Heart left ventricle (tissue), 16 donors: Measurements from ENCODE around the gene CFAP97D2. TPM values are rescaled to one million over a fixed set of nuclear protein-coding genes. Genes with fewer than 3 reads are reported as not detected.
"Not testable (repeated sequence)": the region's sequence is repeated elsewhere in the genome, so short reads cannot be mapped to it uniquely, and the experiment has no call there.

Experiments
- ATAC-seq, 4 donors: fragments of 200-7000 bp; cut with Tn5 transposase; one replicate each; pipeline ENCODE4 v1.9.1; 2020 to 2022; ENCODE audit warnings: moderate library complexity in 4 of 4, mild to moderate bottlenecking in 3 of 4, moderate number of reproducible peaks in 1 of 4
- DNase-seq, 5 donors: peaks; one replicate each; pipeline ENCODE4 v3.0.0-alpha.2; 2020
- H3K27ac ChIP-seq, 12 donors: fragments of 200-600 bp; sonication (generic) in 4 of 12; one replicate each; pipeline versions ENCODE4 v1.5.0 to v1.8.0; 2016 to 2022; ENCODE audit warnings: mild to moderate bottlenecking in 2 of 12
- H3K27me3 ChIP-seq, 9 donors: fragments of 200-600 bp; sonication (generic) in 2 of 9; one replicate each; pipeline versions ENCODE4 v1.5.1 to v1.8.0; 2016 to 2022; ENCODE audit warnings: mild to moderate bottlenecking in 3 of 9
- H3K36me3 ChIP-seq, 9 donors: fragments of 200-600 bp; sonication (generic) in 2 of 9; one replicate each; pipeline versions ENCODE4 v1.5.0 to v1.8.0; 2018 to 2022; ENCODE audit warnings: mild to moderate bottlenecking in 2 of 9
- H3K4me1 ChIP-seq, 12 donors: fragments of 200-600 bp; sonication (generic) in 4 of 12; one replicate each; pipeline versions ENCODE4 v1.5.0 to v1.8.0; 2016 to 2022; ENCODE audit warnings: mild to moderate bottlenecking in 3 of 12
- H3K4me3 ChIP-seq, 12 donors: fragments of 200-600 bp; sonication (generic) in 4 of 12; one replicate each; pipeline versions ENCODE4 v1.5.0 to v1.8.0; 2017 to 2022; ENCODE audit warnings: mild to moderate bottlenecking in 9 of 12, moderate library complexity in 4 of 12
- H3K9me3 ChIP-seq, 12 donors: fragments of 200-600 bp; sonication (generic) in 4 of 12; one replicate each; pipeline versions ENCODE4 v1.5.0 to v1.8.0; 2016 to 2022; ENCODE audit warnings: mild to moderate bottlenecking in 1 of 12
- POLR2A ChIP-seq, 2 donors: fragments of 450-650 bp; IDR thresholded peaks; one replicate each; pipeline ENCODE4 v1.6.1; 2017; ENCODE audit warnings: antibody characterized with exemption in 2 of 2, mild to moderate bottlenecking in 2 of 2, moderate library complexity in 2 of 2
- WGBS, 4 donors: extraction: QIAGEN DNeasy Blood & Tissue Kit in 2 of 4; methylation state at CpG; one replicate each; pipeline versions ENCODE4 v1.1.5 to v1.1.7; 2013 to 2018; 5-methylcytosine and 5-hydroxymethylcytosine counted together
- intact Hi-C, 10 donors: fragments of 100-400 bp; cut with DNase I; formaldehyde crosslinking; loops; one replicate each; pipeline versions ENCODE4 v1.11.1 to v1.14.2; 2022
- polyA plus RNA-seq, 2 donors: library from polyadenylated mRNA; stranded (reverse); fragments of 200-250 nt; gene quantifications; one replicate each; pipeline ENCODE4 v1.2.3, GENCODE V29; 2013
- total RNA-seq, 9 donors: library from RNA; depleted of rRNA in 2 of 9; stranded (reverse); fragments of >200 nt in 2 of 9; fragmentation: NEBNext Ultra II Directional in 3 of 9; extraction: Animal tissue kit (Norgen Biotek cat#: 25700) in 3 of 9; gene quantifications; one replicate each; pipeline versions ENCODE4 v1.1.0 to v1.2.4, GENCODE V29; 2016 to 2023
- TF ChIP-seq, protein P1 (sequence below), 12 donors: fragments of 200-600 bp; sonication (generic) in 4 of 12; IDR thresholded peaks; one replicate each; pipeline versions ENCODE4 v1.5.0 to v1.8.0; 2018 to 2022; ENCODE audit warnings: antibody characterized with exemption in 12 of 12, mild to moderate bottlenecking in 5 of 12
- donor health status: ischemic (EF 13 %, LVEDD 7.1; RV severe dilation, severe dysfunction).
- donor health status: healthy with polysubstance abuse.
- donor health status: DM: no; HTN: yes; CAD: no.
- donor health status: DM: no; HTN: no; CAD: no.
- donor health status: ischemic (EF 25% LVEDD 6.9; RV normal size, moderate dysfunction).
- donor health status: ischemic (EF 25% LVEDD 5.7; RV mildly dilated, moderate dysfunction).
- donor health status: healthy.
- donor health status: DM: yes; HTN: yes; CAD: no.
- donor health status: ischemic (EF 35%, LVEDD 5.7; RV mildly dilated, moderate dysfunction).
- donor health status: nonischemic (EF 11% LVEDD 7.7; RV severe dilation, severe dysfunction).
- donor health status: DM: yes; HTN: yes; CAD: no.
- donor health status: PGD.
- donor health status: ischemic (EF 29% LVEDD 5.4; RV normal size, mild dysfunction).
- donor health status: nonischemic (EF 23%, LVEDD 6.1; RV moderate dilation, normal function).

CFAP97D2 gene
- total and polyA plus RNA-seq, 11 donors: not detected

DNA sequence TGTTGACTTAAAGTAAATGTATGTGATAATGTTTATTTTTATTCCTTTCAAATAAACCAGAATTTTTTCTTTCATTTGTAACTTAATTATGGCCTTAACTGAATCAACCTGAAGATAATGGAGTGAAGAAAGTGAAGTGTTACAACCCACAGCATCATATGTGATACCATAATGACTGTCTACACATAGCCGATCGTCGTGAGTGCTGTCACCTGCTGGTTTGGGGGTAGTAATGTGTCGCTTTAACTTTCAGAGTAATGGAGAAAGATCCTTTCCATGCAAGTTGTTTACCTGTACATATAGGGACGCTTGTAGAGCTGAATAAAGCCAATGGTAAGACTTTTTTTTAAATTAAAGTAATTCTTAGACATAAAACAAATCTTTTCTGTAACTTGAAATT is 65.6 kb downstream of the CFAP97D2 start:
- 75 to 86% (median 84%) methylated on average over 5 of the region's 5 CpGs for WGBS, 4 donors
- no peak for TF ChIP-seq POLR2A (IDR thresholded peaks at IDR 0.05)
- TF ChIP-seq, protein P1, sequence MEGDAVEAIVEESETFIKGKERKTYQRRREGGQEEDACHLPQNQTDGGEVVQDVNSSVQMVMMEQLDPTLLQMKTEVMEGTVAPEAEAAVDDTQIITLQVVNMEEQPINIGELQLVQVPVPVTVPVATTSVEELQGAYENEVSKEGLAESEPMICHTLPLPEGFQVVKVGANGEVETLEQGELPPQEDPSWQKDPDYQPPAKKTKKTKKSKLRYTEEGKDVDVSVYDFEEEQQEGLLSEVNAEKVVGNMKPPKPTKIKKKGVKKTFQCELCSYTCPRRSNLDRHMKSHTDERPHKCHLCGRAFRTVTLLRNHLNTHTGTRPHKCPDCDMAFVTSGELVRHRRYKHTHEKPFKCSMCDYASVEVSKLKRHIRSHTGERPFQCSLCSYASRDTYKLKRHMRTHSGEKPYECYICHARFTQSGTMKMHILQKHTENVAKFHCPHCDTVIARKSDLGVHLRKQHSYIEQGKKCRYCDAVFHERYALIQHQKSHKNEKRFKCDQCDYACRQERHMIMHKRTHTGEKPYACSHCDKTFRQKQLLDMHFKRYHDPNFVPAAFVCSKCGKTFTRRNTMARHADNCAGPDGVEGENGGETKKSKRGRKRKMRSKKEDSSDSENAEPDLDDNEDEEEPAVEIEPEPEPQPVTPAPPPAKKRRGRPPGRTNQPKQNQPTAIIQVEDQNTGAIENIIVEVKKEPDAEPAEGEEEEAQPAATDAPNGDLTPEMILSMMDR (IDR thresholded peaks at IDR 0.05): no peak
- ATAC-seq: no peak
- Histone ChIP-seq H3K4me1 (no peaks in the 10 kb centered on the region), H3K4me3 (no peak overlapping the region), H3K27me3 (no peaks in the 10 kb centered on the region), H3K36me3 (peaks cover 2 to 100% (median 100%) of the 10 kb centered on the region in 9 donors), H3K9me3 (no peaks in the 10 kb centered on the region), H3K27ac (no peak overlapping the region)
- intact Hi-C loops: no loop called here
- no peak for DNase-seq

DNA sequence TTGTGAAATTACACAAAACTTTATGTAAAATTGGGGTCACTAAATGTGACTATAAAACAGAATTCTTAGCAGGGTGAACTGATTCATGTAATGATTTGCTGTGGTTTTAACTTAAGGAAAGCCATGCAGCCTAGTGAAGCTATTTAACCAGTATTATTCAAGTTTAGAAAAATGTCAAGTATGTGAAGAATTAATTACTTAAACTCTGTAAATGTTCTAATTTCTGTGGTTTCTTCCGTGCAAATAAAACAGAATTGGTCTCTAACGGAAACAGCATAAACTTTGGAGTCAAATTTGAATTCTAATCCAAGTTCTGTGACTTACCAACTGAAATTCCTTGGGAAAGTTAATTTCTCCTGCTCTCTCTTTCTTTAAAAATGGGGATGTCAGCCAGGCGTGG is 69.0 kb downstream of the CFAP97D2 start:
- Histone ChIP-seq H3K9me3 (no peaks in the 10 kb centered on the region), H3K4me3 (no peak overlapping the region), H3K27ac (no peak overlapping the region), H3K27me3 (no peaks in the 10 kb centered on the region), H3K36me3 (peaks cover 3 to 99% (median 98%) of the 10 kb centered on the region in 9 donors), H3K4me1 (no peaks in the 10 kb centered on the region)
- TF ChIP-seq, protein P1 (IDR thresholded peaks at IDR 0.05): no peak
- TF ChIP-seq POLR2A (IDR thresholded peaks at IDR 0.05): no peak
- intact Hi-C loops: no loop called here
- DNase-seq (no peak), ATAC-seq (no peak)
- 77 to 94% (median 92%) methylated on average over 3 of the region's 3 CpGs for WGBS, 4 donors

DNA sequence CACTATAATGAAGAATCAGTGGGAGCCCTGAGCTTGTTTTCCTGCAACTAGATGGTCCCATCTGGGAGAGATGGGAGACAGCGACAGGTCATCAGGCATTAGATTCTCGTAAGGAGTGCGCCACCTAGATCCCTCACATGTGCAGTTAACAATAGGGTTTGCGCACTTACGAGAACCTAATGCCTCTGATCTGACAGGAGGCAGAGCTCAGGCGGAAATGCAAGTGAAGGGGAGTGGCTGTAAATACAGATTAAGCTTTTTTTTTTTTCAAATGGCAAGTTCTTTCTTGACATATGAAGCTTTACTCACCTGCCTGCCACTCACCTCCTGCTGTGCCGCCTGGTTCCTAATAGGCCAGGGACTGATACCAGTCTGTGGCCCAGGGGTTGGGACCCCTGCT is 70.0 kb downstream of the CFAP97D2 start:
- no peak overlapping the region for H3K4me3 ChIP-seq
- 94 to 98% (median 96%) methylated on average over 7 of the region's 7 CpGs for WGBS, 4 donors
- H3K4me1 ChIP-seq: no peaks in the 10 kb centered on the region
- H3K36me3 ChIP-seq: peaks cover 3 to 99% (median 98%) of the 10 kb centered on the region in 9 donors
- H3K27me3 ChIP-seq: no peaks in the 10 kb centered on the region
- no peak for ATAC-seq
- DNase-seq: no peak
- H3K9me3 ChIP-seq: no peaks in the 10 kb centered on the region
- TF ChIP-seq, protein P1 (IDR thresholded peaks at IDR 0.05): no peak
- TF ChIP-seq POLR2A (IDR thresholded peaks at IDR 0.05): no peak
- intact Hi-C loops: no loop called here
- H3K27ac ChIP-seq: no peak overlapping the region

DNA sequence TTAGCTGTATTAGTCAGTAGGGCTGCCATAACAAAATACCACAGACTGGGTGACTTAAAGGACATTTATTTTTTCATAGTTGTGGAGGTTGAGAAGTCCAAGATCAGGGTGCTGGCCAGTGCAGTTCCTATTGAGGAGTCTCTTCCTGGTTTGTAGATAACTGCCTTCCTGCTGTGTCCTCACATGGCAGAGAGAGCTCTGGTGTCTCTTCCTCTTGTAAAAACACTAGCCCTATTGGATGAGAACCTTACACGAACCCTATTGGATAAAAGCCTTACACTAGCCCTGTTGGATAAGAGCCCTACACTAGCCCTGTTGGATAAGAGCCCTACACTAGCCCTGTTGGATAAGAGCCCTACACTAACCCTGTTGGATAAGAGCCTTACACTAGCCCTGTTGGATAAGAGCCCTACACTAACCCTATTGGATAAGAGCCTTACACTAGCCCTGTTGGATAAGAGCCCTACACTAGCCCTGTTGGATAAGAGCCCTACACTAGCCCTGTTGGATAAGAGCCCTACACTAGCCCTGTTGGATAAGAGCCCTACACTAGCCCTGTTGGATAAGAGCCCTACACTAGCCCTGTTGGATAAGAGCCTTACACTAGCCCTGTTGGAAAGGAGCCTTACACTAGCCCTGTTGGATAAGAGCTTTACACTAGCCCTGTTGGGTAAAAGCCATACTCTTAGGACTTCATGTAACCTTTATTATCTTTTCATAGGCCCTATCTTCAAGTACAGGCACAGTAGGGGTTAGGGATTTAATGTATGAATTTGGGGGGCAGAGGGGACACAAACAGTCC is 72.8 kb downstream of the CFAP97D2 start:
- DNase-seq, intact Hi-C loops, H3K27ac ChIP-seq, ATAC-seq, H3K27me3 ChIP-seq, H3K4me1 ChIP-seq, H3K9me3 ChIP-seq, H3K4me3 ChIP-seq: not testable (repeated sequence)
- peaks cover 3 to 99% (median 97%) of the 10 kb centered on the region in 9 donors for H3K36me3 ChIP-seq
- WGBS, 4 donors: 77 to 85% (median 84%) methylated on average over 1 of the region's 1 CpG
